ENCODE results near the gene CCNY.

CCNY gene

DNA sequence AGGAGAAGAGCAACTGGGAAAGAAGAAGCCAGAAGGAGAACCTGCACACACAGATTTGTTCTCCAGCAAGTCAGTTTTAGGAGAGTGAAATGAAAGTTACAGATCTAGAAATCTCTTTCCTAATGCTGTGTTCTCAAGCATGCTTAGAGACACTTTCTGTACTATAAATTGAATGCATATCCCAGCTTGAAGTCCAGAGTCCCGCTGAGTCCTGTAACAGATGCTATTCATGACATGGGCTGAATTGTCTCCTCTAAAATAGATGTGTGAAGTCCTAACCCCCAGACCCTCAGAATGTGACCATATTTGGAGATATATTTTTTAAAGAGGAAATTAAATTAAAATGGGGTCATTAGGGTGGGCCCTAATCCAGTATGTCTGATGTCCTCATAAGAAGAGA lies 222.0 kb downstream of the CCNY start:
- no peak for DNase-seq (ENCODE audit: low read depth in 2 of 2)

- DNase-seq (ENCODE audit: low read depth in 2 of 2) = no peak
Observed at GRCh38 chr10:35559416-35559815, 223.1 kb downstream of the CCNY start.

GRCh38 chr10:35561715-35562114 lies 225.4 kb downstream of the CCNY start:
- no peak for DNase-seq (ENCODE audit: low read depth in 2 of 2)

GRCh38 chr10:35562427-35562826 lies 226.1 kb downstream of the CCNY start:
- DNase-seq (ENCODE audit: low read depth in 2 of 2) = no peak

DNA sequence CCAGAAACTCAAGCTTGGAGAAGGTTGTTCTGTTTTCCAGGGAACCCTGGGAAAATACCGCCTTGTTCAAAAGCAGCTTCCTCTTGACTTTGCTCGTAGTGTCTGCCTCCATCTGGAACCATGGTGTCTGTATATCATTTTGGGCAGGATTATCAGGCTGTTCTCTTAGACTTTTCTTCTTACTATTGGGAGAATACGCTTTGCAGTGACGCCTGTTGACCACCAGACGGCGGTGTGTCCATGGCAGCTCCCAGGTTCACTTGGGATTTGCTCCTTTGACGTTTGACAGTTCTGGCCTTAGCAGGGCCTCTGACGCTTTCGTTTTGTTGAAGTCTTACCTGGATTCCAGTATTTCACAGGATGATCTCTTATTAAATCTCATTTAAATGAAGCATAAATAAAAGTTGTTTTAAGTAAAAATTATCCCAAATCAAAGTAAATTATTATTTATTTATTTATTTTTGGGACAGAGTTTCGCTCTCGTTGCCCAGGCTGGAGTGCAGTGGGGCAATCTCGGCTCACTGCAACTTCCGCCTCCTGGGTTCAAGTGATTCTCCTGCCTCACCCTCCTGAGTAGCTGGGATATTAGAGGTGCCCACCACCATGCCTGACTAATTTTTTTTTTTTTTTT lies 227.1 kb downstream of the CCNY start:
- DNase-seq (ENCODE audit: low read depth in 2 of 2) = peak; percentile 23

GRCh38 chr10:35564341-35564968 lies 228.1 kb downstream of the CCNY start:
- no peak for DNase-seq (ENCODE audit: low read depth in 2 of 2)

DNA sequence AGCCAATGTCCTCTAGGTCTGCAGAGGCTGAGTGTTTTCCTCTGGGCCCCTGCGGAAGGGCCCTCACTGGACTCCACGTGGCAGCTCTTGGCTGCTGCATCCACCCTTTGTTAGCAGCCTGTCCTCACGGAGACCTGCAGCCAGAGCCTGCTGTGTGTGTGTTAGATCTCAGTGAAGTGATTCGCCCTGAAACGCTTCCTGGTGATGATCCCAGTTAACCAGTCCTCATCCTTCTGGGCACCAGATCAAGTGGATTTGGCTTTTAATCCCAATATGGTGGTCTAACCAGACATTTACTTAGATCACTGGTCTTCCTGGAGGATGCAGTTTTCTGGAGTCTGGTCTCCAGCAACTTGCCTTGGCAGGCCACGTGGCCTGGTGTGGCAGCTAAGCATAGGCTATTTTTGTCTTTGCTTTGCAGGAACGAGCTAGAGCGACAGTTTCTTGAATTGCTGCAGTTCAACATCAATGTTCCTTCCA lies 229.3 kb downstream of the CCNY start:
- no peak for DNase-seq (ENCODE audit: low read depth in 2 of 2)

- no peak for DNase-seq (ENCODE audit: low read depth in 2 of 2)
Observed at GRCh38 chr10:35567951-35568350, 231.6 kb downstream of the CCNY start.

DNA sequence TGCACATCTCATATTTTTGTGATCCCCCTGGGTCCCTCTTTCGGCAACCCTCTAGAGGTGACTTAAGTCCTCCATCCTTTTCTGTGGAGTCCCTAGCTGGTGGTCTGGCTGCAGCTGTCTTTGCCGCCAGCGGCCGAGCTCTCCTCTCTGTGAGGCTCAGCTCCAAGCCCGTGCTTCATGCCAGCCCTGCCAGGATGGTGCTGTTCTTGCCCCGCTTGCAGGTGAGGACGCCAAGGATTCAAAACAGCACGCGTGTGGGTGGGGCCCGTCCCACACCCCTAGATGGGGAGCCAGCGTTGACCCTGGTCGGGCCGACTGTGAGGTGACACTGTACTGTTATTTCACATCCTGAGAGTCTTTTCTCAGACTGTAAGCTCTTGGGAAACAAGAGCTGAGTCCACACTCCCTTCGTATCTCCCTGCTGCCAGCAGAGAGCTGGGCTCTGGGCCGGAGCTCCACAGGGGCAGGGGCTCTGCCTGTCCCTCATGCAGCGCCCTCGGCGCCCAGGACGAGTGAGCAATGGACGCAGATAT lies 232.2 kb downstream of the CCNY start:
- no peak for DNase-seq (ENCODE audit: low read depth in 2 of 2)

DNA sequence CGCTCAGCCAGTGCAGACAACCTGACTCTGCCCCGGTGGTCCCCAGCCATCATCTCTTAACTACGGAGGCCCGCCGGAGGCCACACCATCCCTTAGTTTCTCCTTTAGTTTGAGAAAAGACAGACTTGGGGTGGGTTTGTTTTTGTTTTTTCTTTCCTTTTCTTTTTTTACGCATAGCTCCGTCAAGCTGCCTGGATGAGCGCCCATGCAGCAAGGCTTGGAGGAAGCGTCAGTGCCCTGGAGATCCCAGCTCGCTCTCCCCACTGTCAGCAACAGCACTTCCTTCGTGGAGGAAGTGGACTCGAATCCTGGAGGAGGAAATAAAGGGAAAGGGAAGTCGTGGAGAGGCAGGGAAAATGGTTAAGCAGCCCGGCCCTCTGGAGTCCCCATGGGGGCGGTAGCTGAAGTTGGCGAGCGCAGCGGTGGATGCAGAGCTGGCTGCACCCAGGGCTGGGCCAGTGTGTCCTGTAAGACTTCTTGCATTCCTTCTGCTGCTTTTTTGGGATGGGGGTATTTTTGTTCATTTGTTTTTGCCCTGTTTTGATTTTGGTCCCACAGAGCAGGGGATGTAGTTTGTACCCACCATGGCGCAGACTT lies 232.9 kb downstream of the CCNY start:
- DNase-seq (ENCODE audit: low read depth in 2 of 2) = no peak

- DNase-seq (ENCODE audit: low read depth in 2 of 2) = no peak
Observed at GRCh38 chr10:35569836-35570235, 233.5 kb downstream of the CCNY start.

- DNase-seq (ENCODE audit: low read depth in 2 of 2) = no peak
Observed at GRCh38 chr10:35570397-35570796, 234.1 kb downstream of the CCNY start.

GRCh38 chr10:35572583-35572982 lies 236.3 kb downstream of the CCNY start:
- DNase-seq (ENCODE audit: low read depth in 2 of 2) = no peak

DNA sequence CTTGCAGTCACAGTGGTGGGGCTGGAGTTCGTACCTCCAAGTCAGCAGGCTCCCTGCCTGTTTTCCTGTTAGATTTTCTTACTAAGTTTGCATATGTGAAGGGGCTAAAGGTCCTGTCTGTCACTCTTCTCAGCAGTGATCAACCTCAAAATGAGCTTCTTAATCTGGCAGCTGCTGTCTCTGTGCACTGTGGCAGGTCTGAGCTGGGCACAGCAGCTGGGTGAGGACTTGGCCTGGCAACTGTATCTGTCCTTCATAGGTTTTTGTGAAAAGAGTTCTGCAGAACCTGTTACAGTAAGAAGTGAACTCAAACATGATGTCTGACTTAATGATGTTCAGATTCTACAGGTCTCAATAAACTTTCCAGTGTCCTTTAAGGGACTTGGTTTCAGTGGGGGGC lies 237.5 kb downstream of the CCNY start:
- DNase-seq (ENCODE audit: low read depth in 2 of 2) = no peak

DNA sequence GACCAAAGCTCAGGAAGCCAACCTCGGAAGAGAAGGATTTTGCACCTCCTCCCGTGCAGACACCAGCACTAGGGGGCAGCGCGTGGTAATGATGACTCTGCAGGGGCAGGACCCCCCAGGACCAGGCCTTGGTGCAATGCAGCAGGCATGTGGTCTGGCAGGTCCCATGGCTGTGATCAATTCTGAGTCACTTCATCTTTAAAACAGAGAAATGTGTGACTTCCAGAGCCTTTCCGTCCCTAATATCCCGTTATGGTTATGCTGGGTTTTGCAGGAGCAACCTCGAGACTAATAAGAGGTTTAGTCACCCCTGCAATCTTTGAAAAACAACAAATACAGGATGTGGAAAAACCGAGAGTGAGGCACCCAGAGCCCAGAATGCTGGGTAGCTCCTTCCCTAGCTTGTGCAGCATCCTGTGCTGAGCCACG lies 238.6 kb downstream of the CCNY start:
- no peak for DNase-seq (ENCODE audit: low read depth in 2 of 2)

DNA sequence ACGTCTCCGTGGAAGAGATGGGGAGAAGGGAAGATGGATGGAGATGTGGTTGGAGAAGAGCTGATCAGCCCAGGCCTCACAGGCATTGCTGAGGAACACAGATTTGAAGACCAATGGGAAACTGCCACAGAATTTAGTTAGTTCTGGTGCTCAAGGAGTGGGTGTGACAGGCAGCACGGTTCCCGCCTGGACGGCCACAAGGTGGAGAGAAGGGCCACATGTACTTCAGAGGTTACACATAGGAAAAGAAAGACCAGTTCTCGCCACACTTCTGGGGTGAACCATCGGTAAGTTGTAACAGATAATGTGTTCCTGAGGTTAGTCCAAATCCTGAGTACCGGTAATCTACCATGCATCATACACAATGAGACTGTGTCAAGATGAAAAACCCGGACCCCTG lies 239.3 kb downstream of the CCNY start:
- no peak for DNase-seq (ENCODE audit: low read depth in 2 of 2)

GRCh38 chr10:35576730-35577129 lies 240.4 kb downstream of the CCNY start:
- DNase-seq (ENCODE audit: low read depth in 2 of 2) = no peak

GRCh38 chr10:35577926-35578617 lies 241.8 kb downstream of the CCNY start:
- DNase-seq (ENCODE audit: low read depth in 2 of 2) = no peak

DNA sequence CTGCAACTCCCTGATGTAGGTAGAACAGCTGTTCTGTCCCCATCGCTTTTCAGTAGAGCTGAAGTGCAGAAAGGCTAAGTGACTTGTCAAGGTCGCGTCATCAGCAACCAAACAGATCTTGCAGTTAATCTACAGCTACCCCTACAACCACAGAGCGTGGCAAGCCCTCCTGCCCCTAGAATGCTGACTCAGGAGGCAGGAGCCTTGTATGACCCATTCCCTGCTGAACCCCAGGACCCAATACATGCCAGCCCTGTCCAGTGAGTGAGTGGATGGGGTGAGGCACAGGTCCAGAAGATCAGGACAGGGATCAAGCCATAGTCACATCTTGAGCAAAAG lies 242.3 kb downstream of the CCNY start:
- DNase-seq (ENCODE audit: low read depth in 2 of 2) = no peak

DNA sequence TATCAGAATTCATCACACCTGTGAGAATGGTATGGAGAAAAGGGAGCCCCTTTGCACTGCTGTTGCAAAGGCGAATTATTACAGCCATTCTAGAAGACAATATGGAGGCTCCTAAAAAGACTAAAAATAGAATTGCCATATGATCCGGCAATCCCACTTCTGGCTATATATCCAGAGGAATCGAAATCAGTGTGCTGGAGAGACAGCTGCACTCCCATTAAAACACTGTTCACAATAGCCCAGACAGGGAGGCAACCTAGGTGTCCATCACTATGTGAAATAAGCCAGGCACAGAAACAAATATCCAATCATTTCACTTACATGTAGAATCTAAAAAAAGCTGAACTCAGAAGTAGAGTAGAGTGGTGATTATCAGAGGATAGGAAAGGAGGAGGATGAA lies 242.8 kb downstream of the CCNY start:
- no peak for DNase-seq (ENCODE audit: low read depth in 2 of 2)

GRCh38 chr10:35579726-35580422 lies 243.6 kb downstream of the CCNY start:
- no peak for DNase-seq (ENCODE audit: low read depth in 2 of 2)

DNA sequence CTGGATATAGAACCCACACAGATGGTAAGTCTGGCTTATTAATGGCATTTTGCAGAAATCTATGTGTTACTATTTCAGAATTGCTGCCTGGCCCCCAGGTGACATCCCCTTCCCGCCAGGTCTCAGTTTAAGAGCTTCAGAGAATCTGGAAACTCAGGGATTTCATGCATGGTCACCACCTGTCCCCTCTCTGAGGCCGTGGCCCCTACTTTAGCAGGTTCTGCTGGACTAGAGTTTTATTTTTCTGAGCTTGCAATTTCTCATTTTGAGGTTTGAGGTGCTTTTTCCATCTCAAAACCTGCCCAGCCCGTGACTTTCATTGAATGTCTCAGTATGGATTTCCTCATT lies 244.1 kb downstream of the CCNY start:
- no peak for DNase-seq (ENCODE audit: low read depth in 2 of 2)

Data from stimulated activated CD4-positive, alpha-beta T cell treated with anti-CD3 and anti-CD28 coated beads, Interleukin-4, amount 100 ng/mL, for 48 hours (primary cell).